Measurements from ENCODE around the gene AP4E1.

The AP4E1 gene

DNA sequence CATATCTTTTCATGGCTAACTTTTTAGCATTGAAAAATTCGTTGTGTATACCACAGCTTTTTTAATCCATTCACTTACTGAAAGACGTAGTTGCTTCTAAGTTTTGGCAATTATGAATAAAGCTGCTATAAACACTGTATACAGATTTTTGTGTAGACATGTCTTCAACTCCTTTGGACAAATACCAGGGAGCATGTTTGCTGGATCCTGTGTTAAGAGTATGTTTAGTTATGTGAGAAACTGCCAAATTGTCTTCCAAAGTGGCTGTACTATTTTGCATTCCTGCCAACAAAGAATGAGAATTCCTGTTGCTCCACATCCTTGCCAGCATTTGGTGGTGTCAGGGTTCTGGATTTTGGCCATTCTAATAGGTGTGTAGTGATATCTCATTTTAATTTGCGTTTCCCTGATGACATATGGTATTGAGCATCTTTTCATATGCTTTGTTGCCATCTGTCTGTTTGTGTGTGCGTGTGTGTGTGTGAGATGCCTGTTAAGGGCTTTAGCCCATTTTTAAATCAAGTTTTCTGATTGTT is 98.7 kb downstream of the AP4E1 start:
- no peak for DNase-seq (ENCODE audit: low read depth)
- TF ChIP-seq CTCF (IDR thresholded peaks at IDR 0.05; ENCODE audit: low read length, missing control alignments), result no peak
- no peak overlapping the region for H3K4me3 ChIP-seq (replicated peaks; ENCODE audit: low read depth, low read length)

GRCh38 chr15:51011212-51011611 is 102.7 kb downstream of the AP4E1 start:
- DNase-seq (ENCODE audit: low read depth), result no peak
- no peak for TF ChIP-seq CTCF (IDR thresholded peaks at IDR 0.05; ENCODE audit: low read length, missing control alignments)

GRCh38 chr15:51016615-51017014 is 108.1 kb downstream of the AP4E1 start:
- DNase-seq (ENCODE audit: low read depth), result no peak
- no peak overlapping the region for H3K4me3 ChIP-seq (replicated peaks; ENCODE audit: low read depth, low read length)
- TF ChIP-seq CTCF (IDR thresholded peaks at IDR 0.05; ENCODE audit: low read length, missing control alignments), result no peak

More at GRCh38 chr15:51011212-51011611, 102.7 kb downstream of the AP4E1 start:
- H3K4me3 ChIP-seq (replicated peaks; ENCODE audit: low read depth, low read length), result no peak overlapping the region

DNA sequence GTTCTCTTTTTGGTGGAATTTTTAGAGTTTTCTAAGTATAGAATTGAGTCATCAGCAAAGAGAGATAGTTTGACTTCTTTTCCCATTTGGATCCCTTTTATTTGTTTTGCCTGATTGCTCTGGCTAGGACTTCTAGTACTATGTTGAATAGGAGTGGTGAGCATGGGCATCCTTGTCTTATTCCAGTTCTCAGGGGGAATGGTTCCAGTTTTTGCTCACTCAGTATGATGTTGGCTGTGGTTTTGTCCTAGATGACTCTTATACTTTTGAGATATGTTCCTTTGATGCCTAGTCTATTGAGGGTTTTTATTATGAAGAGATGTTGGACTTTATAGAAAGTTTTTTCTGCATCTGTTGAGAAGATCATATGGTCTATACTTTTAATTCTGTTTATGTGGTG is 113.7 kb downstream of the AP4E1 start:
- no peak overlapping the region for H3K4me3 ChIP-seq (replicated peaks; ENCODE audit: low read depth, low read length)

GRCh38 chr15:51023499-51023898 is 115.0 kb downstream of the AP4E1 start:
- no peak for DNase-seq (ENCODE audit: low read depth)
- H3K4me3 ChIP-seq (replicated peaks; ENCODE audit: low read depth, low read length), result no peak overlapping the region
- no peak for TF ChIP-seq CTCF (IDR thresholded peaks at IDR 0.05; ENCODE audit: low read length, missing control alignments)

More for the DNA sequence above, 113.7 kb downstream of the AP4E1 start:
- TF ChIP-seq CTCF (IDR thresholded peaks at IDR 0.05; ENCODE audit: low read length, missing control alignments), result no peak
- DNase-seq (ENCODE audit: low read depth), result no peak

DNA sequence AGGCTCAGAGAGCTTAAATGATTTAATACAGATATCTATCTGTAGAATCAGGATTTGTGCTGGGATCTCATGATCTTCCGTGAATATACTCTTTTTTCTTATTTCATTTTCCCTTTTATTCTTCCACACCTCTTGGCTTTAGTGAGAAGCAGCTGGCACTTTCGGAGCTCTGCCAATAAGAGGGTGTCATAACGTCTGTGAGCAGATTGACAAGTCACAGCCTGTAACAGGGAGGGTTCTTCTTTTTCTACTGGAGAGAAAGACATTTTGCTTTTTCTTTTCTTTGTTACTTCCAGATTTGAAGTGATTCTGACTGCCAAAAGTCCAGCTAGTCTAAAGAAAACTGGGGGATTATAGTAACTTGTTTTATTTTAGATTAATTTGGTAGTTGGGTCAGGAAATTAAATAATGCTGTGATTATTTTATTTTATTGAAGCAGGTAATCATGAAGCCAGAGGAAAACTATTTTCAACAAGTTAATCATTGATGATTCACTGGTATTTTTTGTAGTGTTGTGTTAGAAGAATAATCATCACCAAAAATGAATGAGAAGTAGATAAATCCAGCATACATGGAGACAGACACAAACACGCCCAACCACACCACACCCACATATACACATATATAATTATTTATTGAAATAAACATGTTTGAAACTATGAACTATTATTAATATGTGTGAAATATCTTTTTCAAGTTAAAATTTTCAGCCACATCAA is 116.4 kb downstream of the AP4E1 start:
- TF ChIP-seq CTCF (IDR thresholded peaks at IDR 0.05; ENCODE audit: low read length, missing control alignments), result no peak
- H3K4me3 ChIP-seq (replicated peaks; ENCODE audit: low read depth, low read length), result no peak overlapping the region
- peak; percentile 45 for DNase-seq (ENCODE audit: low read depth)

GRCh38 chr15:51025454-51025846 is 117.0 kb downstream of the AP4E1 start:
- DNase-seq (ENCODE audit: low read depth), result no peak
- no peak for TF ChIP-seq CTCF (IDR thresholded peaks at IDR 0.05; ENCODE audit: low read length, missing control alignments)
- no peak overlapping the region for H3K4me3 ChIP-seq (replicated peaks; ENCODE audit: low read depth, low read length)

All from fibroblast of pulmonary artery (primary cell).